ENCODE measurements around the gene PEX14. TPM values are rescaled to one million over a fixed set of nuclear protein-coding genes. Genes with fewer than 3 reads are reported as not detected.

The PEX14 gene
- polyA plus RNA-seq, 1 donor (not counting 4 experiments of a cell fraction or from before 2014, with no cell fraction given) = 8.4 TPM

GRCh38 chr1:10671622-10672342 lies 197.0 kb downstream of the PEX14 start:
- no peaks in the 10 kb centered on the region for H3K9me1 ChIP-seq (ENCODE audit: control insufficient read depth, extremely low read depth, insufficient read depth, low read length)
- dilution Hi-C loops (cut with MboI; ENCODE audit: extremely low pct_ligation_motif_present, low sequenced_read_pairs) = no loop called here
- H3K27ac ChIP-seq (ENCODE audit: control insufficient read depth, insufficient read depth, low read length) = no peak overlapping the region

GRCh38 chr1:10672343-10673050 lies 197.7 kb downstream of the PEX14 start:
- TF ChIP-seq CTCF (optimal IDR thresholded peaks at IDR 0.05 in 1 of 3, IDR thresholded peaks at IDR 0.05 in 1 of 3, conservative IDR thresholded peaks at IDR 0.05 in 1 of 3; ENCODE audit: extremely low read depth in 1 of 3, insufficient read depth in 2 of 3, low read length in 3 of 3) = no peak
- no peak for TF ChIP-seq EZH2 (IDR thresholded peaks at IDR 0.05; ENCODE audit: low read length)
- no peaks in the 10 kb centered on the region for H3K9me1 ChIP-seq (ENCODE audit: control insufficient read depth, extremely low read depth, insufficient read depth, low read length)
- FAIRE-seq (no peak), DNase-seq (ENCODE audit: low read depth, low spot score) (no peak)
- no peak overlapping the region for H2AFZ ChIP-seq (ENCODE audit: control insufficient read depth, low read length)
- no peaks in the 10 kb centered on the region for H3K79me2 ChIP-seq (ENCODE audit: control insufficient read depth, insufficient read depth, low read length)
- H3K4me3 ChIP-seq (ENCODE audit: control insufficient read depth in 2 of 3, extremely low read depth in 1 of 3, insufficient read depth in 2 of 3, low read depth in 1 of 3, low read length in 3 of 3) = no peak overlapping the region
- no peaks in the 10 kb centered on the region for H3K4me1 ChIP-seq (ENCODE audit: control insufficient read depth, extremely low read depth, insufficient read depth, low read length)
- dilution Hi-C loops (cut with MboI; ENCODE audit: extremely low pct_ligation_motif_present, low sequenced_read_pairs) = no loop called here
- no peaks in the 10 kb centered on the region for H4K20me1 ChIP-seq (ENCODE audit: control insufficient read depth, extremely low read depth, insufficient read depth, low read length)
- no peak overlapping the region for H3K4me2 ChIP-seq (ENCODE audit: control insufficient read depth, extremely low read depth, insufficient read depth, low read depth, low read length)
- H3K9ac ChIP-seq (ENCODE audit: control insufficient read depth, extremely low read depth, insufficient read depth, low read length) = no peak overlapping the region
- no peaks in the 10 kb centered on the region for H3K27me3 ChIP-seq (ENCODE audit: control insufficient read depth, extremely low read depth, insufficient read depth, low read length)
- no peak overlapping the region for H3K27ac ChIP-seq (ENCODE audit: control insufficient read depth, insufficient read depth, low read length)
- no peaks in the 10 kb centered on the region for H3K9me3 ChIP-seq (ENCODE audit: control insufficient read depth, low read depth, low read length)
- peaks cover 0 to 1% of the 10 kb centered on the region in 2 experiments for H3K36me3 ChIP-seq (ENCODE audit: control insufficient read depth in 2 of 2, extremely low read depth in 1 of 2, insufficient read depth in 2 of 2, low read length in 2 of 2)

More at GRCh38 chr1:10671622-10672342, 197.0 kb downstream of the PEX14 start:
- TF ChIP-seq CTCF (optimal IDR thresholded peaks at IDR 0.05 in 1 of 3, IDR thresholded peaks at IDR 0.05 in 1 of 3, conservative IDR thresholded peaks at IDR 0.05 in 1 of 3; ENCODE audit: extremely low read depth in 1 of 3, insufficient read depth in 2 of 3, low read length in 3 of 3) (no peak), EZH2 (IDR thresholded peaks at IDR 0.05; ENCODE audit: low read length) (no peak)
- H2AFZ ChIP-seq (ENCODE audit: control insufficient read depth, low read length) = no peak overlapping the region
- H3K27me3 ChIP-seq (ENCODE audit: control insufficient read depth, extremely low read depth, insufficient read depth, low read length) = no peaks in the 10 kb centered on the region
- no peak overlapping the region for H3K9ac ChIP-seq (ENCODE audit: control insufficient read depth, extremely low read depth, insufficient read depth, low read length)
- H3K9me3 ChIP-seq (ENCODE audit: control insufficient read depth, low read depth, low read length) = no peaks in the 10 kb centered on the region
- no peak overlapping the region for H3K4me3 ChIP-seq (ENCODE audit: control insufficient read depth in 2 of 3, extremely low read depth in 1 of 3, insufficient read depth in 2 of 3, low read depth in 1 of 3, low read length in 3 of 3)
- FAIRE-seq = no peak
- H3K4me2 ChIP-seq (ENCODE audit: control insufficient read depth, extremely low read depth, insufficient read depth, low read depth, low read length) = no peak overlapping the region
- H3K79me2 ChIP-seq (ENCODE audit: control insufficient read depth, insufficient read depth, low read length) = no peaks in the 10 kb centered on the region
- peaks cover 0 to 4% of the 10 kb centered on the region in 2 experiments for H3K36me3 ChIP-seq (ENCODE audit: control insufficient read depth in 2 of 2, extremely low read depth in 1 of 2, insufficient read depth in 2 of 2, low read length in 2 of 2)
- no peaks in the 10 kb centered on the region for H4K20me1 ChIP-seq (ENCODE audit: control insufficient read depth, extremely low read depth, insufficient read depth, low read length)
- no peak for DNase-seq (ENCODE audit: low read depth, low spot score)
- H3K4me1 ChIP-seq (ENCODE audit: control insufficient read depth, extremely low read depth, insufficient read depth, low read length) = no peaks in the 10 kb centered on the region

Data from keratinocyte (primary cell).